Measurements from ENCODE around the gene C16orf46.

DNA sequence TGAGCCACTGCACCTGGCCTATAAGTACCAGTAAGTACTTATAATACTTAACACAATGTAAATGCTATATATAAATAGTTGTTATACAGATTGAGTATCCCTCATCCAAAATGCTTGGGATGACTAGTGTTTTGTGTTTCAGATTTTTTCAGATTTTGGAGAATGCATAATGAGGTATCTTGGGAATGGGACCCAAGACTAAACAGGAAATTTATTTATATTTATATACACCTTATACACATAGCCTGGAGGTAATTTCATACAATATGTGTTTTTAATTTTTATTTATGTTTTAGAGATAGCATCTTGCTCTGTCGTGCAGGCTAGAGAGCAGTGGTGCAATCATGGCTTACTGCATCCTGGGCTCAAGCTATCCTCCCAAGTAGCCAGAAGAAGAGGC lies 28.9 kb upstream of the C16orf46 start:
- TF ChIP-seq FOSL1 (IDR thresholded peaks at IDR 0.05; ENCODE audit: low read depth) (no peak), RAD21 (IDR thresholded peaks at IDR 0.05; ENCODE audit: low read depth) (no peak), EZH2phosphoT487 (IDR thresholded peaks at IDR 0.05; ENCODE audit: borderline replicate concordance) (no peak), YY1 (IDR thresholded peaks at IDR 0.05; ENCODE audit: extremely low read depth, insufficient replicate concordance, low read depth, low read length) (no peak), POLR2A (IDR thresholded peaks at IDR 0.05; ENCODE audit: borderline replicate concordance, extremely low read depth, insufficient read depth, insufficient read length) (no peak)
